ENCODE data around the gene SKI.
A peak's percentile ranks its signal among the peaks of the same experiment; 100 is the strongest.

SKI gene

DNA sequence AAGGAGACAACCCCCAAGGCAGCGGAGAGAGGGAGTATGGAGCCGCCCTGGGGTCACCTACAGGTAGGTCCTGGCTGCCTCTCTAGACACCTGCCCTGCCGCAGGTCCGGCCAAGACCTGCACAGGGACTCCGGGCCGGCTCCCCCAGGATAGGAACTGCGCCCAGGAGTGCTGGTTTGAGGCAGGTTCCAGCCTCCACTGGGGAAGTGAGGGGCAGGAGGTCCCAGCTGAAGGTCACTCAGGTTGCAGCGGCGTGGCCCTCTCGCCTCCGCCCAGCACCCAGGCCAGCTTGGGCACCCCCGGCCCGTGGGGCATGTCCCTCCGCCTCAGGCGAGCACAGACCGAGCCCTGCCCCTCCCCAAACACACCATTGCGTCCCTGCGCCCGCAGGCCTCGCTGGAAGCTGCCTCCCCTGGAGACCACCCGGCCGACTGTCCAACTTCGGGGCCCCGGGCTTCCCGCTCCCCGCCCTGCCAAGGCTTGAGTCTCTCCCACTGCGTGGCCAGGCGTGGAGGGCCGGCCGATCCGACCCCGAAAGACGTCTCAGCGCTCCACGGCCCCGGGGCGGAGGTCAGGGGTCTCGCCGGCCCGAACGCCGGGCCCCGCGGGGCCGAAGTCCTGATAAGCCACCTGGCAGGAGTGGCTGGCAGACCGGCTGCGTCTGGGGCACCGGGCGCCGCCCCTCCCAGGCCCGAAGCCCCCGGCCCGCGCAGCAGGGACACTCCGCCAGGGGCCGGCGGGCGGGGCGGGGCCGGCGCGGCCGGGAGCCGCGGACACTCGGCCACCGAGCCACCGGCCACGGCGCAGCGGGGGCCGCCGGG lies 1.4 kb upstream of the SKI start:
- intact Hi-C loops (cut with DNase I), result no loop called here
- DNase-seq, result peak in 3 of 10 donors; percentile 76 to 85 (median 81)

DNA sequence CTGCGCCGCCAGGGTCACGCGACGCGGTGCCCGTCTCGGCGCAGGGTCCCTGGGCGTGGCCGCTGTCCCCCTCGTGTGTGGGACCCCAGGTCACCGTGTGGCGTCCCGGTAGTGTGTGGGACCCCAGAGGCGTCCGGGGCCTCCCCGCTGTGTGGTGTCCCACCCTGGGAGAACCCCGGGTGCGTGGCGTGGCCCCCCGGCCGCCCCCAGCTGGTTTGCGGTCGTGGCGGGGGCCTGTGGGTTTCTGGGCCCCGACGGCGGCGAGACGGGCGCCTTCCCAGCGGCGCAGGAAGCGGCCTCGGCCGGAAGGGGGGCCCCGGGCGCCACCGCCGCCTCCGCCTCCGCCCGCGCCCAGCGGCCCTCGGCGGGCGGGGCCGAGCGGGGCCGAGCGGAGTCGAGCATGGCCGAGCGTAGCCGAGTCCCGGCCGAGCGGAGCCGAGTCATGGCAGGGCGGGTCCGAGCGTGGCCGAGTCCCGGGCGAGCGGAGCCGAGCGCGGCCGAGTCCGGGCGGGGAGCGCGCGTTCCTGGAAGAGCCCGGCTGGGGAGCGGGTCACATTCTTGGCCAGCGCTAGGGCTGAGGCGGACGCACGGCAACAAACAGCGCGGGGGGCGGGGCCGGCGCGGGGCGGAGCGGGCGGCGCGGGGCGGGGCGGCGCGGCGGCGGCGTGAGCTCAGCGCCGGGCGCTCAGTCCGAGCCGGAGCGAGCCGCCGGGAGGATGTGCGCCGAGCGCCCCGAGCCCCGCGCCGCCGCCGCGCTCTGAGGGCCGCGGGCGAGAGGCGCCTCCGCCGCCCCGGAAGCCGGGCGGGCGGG lies 568 bp upstream of the SKI start:
- intact Hi-C loops (cut with DNase I), result loop anchor here (2.0 kb wide), 2 partner anchors 29 to 39 kb away; no protein-coding TSS in a partner anchor
- DNase-seq, result peak; percentile 89 to 99 (median 93)

DNA sequence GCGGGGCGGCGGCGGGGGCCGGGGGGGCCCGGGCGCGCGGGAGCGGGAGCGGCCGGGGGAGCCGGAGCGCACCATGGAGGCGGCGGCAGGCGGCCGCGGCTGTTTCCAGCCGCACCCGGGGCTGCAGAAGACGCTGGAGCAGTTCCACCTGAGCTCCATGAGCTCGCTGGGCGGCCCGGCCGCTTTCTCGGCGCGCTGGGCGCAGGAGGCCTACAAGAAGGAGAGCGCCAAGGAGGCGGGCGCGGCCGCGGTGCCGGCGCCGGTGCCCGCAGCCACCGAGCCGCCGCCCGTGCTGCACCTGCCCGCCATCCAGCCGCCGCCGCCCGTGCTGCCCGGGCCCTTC lies 546 bp downstream of the SKI start:
- intact Hi-C loops (cut with DNase I), result loop anchor here (2.0 kb wide), 2 partner anchors 28 to 40 kb away; no protein-coding TSS in a partner anchor
- DNase-seq, result no peak

DNA sequence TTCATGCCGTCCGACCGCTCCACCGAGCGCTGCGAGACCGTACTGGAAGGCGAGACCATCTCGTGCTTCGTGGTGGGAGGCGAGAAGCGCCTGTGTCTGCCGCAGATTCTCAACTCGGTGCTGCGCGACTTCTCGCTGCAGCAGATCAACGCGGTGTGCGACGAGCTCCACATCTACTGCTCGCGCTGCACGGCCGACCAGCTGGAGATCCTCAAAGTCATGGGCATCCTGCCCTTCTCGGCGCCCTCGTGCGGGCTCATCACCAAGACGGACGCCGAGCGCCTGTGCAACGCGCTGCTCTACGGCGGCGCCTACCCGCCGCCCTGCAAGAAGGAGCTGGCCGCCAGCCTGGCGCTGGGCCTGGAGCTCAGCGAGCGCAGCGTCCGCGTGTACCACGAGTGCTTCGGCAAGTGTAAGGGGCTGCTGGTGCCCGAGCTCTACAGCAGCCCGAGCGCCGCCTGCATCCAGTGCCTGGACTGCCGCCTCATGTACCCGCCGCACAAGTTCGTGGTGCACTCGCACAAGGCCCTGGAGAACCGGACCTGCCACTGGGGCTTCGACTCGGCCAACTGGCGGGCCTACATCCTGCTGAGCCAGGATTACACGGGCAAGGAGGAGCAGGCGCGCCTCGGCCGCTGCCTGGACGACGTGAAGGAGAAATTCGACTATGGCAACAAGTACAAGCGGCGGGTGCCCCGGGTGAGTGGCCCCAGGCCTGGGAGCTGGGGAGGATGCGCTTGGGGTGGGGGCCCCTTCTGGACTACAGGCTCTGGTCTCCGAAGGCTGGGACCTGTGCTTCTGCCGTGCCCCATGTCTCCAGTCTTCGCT lies 1.1 kb downstream of the SKI start:
- intact Hi-C loops (cut with DNase I), result loop anchor here (2.0 kb wide), 2 partner anchors 28 to 40 kb away; no protein-coding TSS in a partner anchor
- peak; percentile 70 to 97 (median 82) for DNase-seq

DNA sequence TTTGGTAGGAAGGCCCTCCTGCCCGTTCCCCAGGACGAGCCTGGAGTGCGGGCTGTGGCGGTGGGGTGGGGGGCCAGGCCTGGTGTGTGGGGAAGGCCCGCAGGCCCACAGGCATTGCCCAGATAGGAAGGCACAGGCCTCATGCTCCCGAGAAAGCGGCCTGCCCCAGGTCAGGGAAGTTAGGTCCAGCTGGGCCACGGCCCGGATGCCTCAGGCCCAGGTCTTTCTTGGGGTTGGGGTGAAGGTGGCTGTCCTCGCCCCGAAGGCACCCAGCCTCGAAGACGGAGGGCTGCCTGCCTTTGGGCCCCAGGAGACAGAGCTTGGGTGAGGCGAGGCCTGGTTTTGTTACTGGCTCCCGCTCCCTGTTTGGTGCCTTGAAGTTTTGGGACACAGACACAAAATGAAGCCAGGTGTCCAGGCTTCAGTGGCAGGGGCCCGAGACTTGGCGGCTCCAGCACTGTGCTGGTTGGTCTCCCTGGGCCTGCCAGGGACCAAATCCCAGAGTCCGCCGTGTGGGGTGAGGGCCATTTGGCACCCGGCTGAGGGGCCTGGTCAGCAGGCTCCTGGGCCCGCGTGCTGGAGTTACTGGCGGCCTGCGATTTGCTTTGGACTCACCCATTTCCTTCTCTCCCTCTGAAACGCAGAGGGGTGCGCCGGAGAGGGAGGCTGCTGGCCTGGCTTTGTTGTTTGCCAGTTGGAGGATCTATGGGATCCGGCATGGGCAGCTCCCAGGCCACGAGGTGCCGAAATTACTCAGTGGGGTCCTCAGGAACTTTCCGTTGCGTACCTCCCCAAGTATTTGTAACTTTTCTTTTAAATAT lies 2.0 kb downstream of the SKI start:
- DNase-seq, result peak in 2 of 10 donors; percentile 47 to 89
- intact Hi-C loops (cut with DNase I), result loop anchor here (2.0 to 5.0 kb wide), 3 partner anchors 27 to 82 kb away; no protein-coding TSS in a partner anchor

DNA sequence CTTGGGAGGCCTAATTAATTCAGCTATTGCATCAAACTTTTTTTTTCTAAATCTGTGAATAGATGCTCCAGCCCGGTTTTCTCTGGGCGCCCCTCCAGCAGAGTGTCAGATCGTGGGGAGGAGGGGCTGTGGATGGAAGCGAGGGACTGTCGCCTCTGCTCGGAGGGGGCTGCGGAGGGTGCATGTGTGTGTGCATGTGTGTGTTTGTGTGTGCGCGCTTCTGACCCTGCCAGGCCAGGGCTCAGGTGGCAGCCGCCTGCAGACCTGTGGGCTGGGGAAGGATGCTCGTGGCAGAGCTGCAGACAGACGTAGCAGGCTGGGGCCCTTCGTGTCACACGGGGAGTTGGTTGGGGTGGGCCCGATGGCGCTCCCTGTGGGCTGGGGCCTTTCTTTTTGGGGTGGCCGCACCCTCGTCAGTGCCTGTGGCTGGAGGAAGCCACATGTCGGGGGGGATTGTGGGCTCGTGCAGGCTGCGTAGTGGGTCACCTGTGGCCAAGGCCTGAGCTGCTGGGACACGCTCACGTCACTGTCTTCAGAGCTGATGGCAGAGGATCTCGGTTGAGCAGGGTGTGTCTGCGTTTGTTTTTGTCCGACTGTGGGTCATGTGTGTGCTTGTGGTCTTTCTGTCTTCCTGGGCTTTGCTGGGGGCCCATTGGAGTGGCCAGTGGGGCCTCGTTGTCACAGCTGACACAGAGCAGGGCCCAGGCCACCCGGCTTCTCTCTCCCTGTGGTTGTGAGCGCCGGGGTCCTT lies 2.8 kb downstream of the SKI start:
- DNase-seq, result peak in 6 of 10 donors; percentile 56 to 95 (median 74)
- intact Hi-C loops (cut with DNase I), result loop anchor here (5.0 kb wide), 1 partner anchor 81 kb away; no protein-coding TSS in a partner anchor

DNA sequence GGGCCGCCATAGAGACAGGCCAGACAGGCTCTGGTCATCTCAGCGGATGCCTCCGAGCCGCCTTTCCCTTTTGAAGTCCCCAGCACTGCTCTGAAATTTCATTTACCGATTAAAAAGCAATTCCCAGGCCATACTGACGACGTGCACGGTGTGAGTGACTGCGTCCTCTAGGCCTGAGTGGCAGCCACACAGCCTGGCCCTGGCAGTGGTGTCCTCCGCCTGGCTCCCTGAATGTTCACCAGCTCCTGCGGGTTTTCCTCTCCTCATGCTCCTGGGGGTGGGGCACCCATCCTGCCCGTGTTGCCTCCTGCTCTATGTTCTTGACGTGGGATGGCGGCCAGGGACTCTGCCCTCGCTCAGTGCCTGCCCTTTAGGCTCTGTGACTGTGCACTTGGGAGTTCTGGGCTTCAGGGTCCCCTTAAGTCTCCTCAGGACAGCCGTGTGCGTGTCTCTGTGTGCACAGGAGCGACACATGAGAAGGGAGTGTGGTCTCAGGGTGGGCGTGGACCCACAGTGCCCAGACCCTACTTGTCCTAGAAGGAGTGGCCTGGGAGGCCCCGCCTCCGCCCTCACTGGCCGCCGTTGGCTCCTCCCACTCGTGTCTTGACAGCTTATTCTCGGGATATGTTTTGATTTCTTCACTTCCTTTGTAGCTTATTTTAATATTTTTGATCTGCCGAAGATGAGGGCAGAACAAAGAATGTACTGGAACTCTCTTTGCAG lies 3.6 kb downstream of the SKI start:
- peak in 7 of 10 donors; percentile 57 to 96 (median 75) for DNase-seq
- intact Hi-C loops (cut with DNase I), result loop anchor here (5.0 kb wide), 1 partner anchor 81 kb away; no protein-coding TSS in a partner anchor

DNA sequence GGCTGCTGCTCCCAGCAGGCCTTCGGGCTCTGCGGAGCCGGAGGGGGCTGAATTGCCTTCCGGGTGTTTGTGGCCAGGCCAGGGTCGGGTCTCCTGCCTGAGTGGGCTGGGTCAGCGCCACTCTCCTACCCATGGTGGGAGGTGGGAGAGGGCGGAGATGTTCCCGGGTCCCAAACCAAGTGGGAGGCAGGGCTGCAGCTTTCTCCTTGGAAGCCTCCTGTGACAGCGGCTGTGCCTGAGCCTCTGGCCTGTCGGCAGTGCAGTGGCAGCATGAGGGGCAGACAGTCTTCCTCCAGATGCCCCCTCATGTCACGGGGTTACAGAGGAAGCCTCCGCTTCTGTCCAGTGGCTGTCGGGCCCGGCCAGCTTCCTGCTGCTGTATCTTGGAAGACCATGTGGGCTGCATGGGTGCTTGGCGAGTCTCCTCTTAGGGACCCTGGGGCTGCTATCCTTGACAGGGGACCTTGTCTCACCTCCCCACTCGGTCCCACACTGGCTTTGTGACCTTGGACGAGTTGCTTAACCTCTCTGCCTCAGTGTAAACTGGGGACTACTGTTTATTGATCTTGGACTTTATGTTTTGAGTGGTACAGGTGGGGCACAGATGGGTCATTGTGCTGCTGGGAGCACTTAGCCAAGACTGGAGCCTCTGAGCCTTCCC lies 4.3 kb downstream of the SKI start:
- intact Hi-C loops (cut with DNase I), result loop anchor here (5.0 kb wide), 1 partner anchor 80 kb away; no protein-coding TSS in a partner anchor
- DNase-seq, result peak in 1 of 10 donors; percentile 86

DNA sequence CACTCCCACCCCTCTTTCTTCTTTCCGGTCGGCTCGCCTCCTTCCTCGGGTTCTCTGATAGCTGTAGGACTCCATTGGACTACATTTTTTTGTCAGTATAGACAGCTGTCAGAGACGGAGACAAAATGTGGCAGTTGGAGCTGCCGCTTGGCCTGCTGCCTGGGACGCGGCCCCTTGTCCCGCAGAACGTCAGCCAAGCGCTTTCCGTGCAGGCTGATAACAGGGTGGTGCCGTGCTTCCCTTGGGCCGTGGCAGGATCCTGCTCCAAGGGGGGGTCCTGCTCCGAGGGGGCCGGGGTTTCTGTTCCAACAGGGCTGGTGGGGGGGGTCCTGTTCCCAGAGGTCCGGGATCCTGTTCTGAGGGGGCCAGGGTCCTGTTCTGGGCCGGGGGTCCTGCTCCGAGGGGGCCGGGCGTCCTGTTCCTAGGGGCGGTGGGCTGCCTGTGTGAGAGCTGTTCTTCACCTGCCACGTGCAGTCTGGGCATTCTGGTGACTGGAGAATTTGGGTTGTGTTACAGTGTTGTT lies 4.9 kb downstream of the SKI start:
- intact Hi-C loops (cut with DNase I), result loop anchor here (5.0 kb wide), 1 partner anchor 79 kb away; no protein-coding TSS in a partner anchor
- DNase-seq, result peak in 1 of 10 donors; percentile 75

DNA sequence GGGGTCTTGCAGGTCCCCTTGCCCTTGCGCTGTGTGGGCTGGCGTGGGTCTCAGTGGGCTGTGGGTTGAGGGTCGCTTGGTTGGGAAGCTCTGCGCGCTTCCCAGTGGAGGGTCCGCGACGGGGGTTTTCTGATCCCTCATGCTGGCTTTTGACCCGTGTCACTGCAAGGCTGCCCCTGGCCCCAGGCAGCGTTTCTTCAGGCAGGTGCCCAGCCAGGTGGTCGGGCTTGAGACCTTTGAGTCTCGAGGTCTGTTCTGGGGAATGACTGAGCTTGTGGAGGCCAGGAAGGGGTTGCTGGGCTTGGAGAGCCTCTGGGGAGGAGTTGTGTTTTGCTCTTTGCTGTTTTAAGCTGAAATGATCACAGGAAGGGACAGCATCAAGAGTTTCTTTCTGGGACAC lies 5.3 kb downstream of the SKI start:
- no peak for DNase-seq
- intact Hi-C loops (cut with DNase I), result loop anchor here (5.0 kb wide), 1 partner anchor 79 kb away; no protein-coding TSS in a partner anchor

DNA sequence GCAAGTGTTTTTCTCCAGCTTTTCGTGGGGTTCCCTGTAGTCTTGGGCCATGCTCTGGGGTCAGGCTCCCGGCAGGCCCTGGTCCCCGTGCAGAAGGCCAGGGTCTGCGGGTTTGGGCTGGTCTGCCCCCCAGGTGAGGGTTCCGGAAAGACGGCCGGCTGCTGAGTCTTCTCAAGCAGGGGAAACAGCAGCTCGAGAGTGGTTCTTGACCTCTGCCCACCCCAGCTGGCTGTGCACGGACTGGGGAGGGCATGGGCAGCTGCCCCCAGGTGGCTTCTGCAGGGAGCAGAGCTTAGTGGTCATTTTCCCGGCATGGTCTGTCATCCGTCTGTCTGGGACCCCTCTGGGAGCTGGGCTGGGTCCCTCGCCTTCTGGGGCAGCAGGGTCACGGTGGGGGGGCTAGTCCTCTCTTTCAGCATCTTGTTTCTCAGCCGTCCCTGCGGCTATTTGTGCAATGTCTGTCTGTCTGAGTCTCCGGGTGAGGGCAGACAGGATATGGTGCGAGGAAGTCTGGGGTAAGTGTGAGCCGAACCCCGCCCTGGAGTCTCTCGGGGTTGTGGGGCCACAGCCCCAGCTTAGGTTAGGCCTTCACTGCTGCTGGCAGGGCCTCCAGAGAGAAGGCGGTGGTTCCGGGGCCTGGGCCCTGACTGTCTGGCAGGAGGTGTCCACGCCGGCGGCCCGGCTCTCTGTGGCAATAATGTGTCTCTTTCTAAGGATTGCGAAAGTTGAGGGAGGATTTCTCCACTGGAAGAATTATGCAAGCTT lies 6.1 kb downstream of the SKI start:
- DNase-seq, result peak in 8 of 10 donors; percentile 49 to 94 (median 70)
- intact Hi-C loops (cut with DNase I), result loop anchor here (5.0 kb wide), 1 partner anchor 78 kb away; no protein-coding TSS in a partner anchor

DNA sequence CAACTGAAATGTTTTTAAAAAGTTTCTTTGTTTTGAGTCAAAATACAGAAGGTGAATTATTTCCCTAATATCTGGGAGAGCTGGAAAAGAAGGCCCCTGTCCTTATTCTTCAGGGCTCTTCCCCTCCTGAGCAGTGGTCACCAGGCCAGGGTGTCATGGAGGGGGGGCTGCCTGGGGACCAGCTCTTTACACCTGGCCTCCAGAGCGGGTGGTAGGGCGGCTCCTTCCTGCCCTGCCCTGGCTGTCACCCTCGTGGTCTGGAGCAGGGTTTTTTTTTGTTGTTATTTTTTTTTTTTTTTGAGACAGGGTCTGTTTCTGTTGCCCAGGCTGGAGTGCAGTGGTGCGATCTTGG lies 6.6 kb downstream of the SKI start:
- intact Hi-C loops (cut with DNase I), result loop anchor here (5.0 kb wide), 1 partner anchor 78 kb away; no protein-coding TSS in a partner anchor
- peak in 1 of 10 donors; percentile 26 for DNase-seq

DNA sequence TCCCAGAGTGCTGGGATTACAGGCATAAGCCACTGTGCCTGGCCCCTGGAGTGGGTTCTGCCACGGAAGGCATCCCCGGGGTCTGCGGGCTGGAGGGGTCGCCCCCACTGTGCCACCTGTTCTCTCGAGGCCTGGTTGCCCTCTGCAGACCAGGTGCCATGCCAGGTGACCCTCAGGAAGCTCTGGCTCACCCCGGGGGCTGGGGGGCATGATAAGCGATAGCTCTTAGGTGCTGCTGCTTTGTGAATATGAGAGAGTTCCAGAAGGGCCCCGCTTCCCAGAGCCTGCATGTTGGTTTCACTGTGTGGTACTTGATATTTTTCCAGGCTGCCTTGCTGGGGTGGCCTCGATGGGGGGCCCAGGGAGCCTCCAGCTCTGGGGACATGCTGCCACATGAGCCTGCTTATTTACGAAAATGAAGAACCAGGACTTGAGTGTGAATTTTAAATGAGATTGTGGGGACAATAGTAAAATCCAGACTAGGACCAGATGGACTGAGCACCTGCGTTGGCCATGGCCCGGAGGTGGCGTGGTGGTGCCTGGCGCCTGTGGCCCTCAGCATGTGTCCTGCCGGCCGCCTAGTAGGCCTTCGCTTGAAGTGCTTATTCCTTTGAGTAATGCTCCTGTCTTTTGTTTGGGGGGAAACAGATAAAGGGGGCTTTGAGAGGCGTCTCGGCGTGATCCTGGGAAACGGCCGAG lies 7.3 kb downstream of the SKI start:
- peak in 1 of 10 donors; percentile 77 for DNase-seq
- intact Hi-C loops (cut with DNase I), result no loop called here

DNA sequence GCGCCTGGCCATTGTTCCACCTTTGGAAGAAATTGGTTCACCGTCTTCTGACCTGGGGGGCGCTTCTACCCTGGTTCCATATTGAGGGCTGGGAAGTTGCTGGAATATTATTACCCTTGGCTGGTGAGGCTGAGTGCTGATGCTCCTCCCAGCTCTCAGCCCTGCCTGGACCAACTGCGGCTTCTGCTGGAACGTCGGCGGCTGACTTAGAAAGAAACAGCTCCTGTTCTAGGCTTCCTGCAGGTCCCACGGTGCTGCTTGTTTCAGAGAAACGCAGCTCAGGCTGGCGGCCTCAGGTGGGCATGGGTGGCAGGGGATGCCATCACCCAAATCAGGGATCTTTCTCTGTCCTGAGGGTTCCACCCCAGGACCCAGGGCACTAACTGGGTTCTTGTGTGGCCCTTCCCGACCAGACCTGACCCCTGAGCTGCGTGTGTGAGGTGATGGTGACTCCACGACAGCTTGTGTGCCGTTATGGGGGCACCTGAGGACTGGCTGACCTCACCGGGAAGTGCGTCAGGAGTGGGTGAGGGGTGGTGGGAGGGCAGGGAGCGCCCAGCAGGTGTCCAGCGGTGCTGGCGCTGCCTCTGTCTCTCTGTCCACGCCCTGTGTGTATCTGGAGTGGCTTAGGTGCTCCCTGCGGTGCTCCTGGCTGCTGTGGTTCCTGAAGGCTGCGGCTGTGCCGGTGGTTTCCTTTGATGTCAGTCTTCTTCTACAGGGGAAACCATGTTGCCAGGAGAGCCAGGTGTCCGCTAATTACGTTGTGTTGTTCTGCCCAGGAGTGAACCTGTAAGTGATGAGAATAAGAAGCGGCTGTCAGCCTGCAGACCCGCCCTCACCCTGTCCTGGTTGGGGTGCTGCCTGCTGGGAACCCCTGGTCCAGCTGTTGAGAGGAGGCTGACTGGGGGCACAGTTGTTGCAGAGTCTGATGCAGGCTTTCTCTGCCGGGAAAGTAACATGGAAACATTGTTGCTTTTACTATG lies 8.9 kb downstream of the SKI start:
- peak in 2 of 10 donors; percentile 89 to 90 for DNase-seq
- intact Hi-C loops (cut with DNase I), result no loop called here
